Ramos (cell line): ENCODE results near the gene EYS.

Experiments
- in situ Hi-C: fragments of 300-500 bp; cut with MboI; formaldehyde crosslinking; loops from one replicate; pipeline ENCODE4 v1.14.3; 2022; ENCODE audit warnings: low sequenced_read_pairs; ENCODE audit not compliant: unreplicated experiment

Gene EYS

DNA sequence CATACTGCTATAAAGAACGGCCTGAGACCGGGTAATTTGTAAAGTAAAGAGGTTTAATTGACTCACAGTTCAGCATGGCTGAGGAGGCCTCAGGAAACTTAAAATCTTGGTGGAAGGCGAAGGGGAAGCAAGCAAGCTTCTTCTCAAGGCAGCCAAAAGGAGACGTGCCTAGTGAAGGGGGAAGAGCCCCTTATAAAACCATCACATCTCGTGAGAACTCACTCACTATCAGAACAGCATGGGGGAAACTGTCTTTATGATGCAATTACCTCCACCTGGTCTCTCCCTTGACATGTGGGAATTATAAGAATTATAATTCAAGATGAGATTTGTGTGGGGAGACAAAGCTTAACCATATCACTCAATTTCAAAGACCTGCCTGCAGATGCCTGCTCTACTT lies 447.0 kb downstream of the EYS start:
- in situ Hi-C loops: no loop called here

DNA sequence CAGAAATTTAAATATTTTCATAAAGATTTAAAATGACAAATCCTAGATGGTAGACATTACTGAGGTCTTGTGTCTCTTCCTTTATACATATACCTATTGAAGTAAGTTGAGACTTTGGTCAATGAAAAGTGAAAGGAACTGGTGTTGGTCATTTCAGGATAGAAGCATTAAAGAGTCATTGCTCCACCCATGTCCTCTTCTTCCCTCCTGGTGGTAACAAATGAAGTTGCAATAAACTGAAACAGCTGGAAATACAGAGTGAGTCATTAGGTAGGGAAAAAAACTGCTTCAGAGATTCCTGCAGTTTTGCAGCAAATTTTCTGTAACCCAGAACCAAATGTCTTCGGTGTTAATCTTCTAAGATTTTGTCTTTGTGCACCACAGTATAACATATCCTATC lies 448.0 kb downstream of the EYS start:
- in situ Hi-C loops: no loop called here

DNA sequence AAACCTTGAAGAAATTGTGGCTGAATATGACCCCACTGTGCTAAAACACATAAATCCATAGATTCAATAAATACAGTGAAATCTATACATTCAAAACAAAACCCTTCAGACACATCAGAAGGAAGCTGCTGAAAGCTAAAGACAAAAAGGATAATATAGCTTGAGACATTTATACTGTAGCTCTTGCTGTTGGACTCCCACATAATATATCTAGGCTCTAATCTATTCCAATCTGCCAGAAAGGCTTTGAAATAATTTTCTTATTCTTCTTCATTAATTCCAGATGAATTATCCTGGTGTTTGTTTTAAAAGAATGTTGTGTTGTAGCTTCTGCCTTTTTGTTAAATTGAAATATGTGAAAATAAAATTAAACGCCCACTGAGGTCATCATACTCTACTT lies 454.0 kb downstream of the EYS start:
- in situ Hi-C loops: no loop called here

DNA sequence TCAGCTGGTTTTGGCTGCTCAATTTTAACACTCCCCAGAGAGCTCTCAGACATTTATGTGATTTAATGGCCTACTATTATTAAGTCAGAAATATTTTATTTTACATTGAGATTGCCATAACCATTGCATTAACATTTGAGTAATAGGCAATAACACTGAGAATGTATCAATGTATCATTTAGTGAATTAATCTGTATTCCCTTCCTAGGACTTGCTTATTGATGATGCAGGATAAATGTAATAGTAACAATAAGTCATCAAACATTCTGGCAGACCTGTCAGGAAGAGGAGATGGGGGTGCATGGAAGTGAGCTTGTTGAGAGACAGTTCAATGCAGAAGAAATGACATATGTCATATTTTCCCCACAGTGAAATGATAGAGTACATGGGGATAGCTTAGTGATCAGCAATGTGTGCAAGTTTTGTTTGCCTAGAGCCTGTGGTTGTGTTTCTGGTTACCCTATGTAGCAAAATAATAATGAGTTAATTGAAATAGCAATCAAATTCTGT lies 458.9 kb downstream of the EYS start:
- in situ Hi-C loops: no loop called here

DNA sequence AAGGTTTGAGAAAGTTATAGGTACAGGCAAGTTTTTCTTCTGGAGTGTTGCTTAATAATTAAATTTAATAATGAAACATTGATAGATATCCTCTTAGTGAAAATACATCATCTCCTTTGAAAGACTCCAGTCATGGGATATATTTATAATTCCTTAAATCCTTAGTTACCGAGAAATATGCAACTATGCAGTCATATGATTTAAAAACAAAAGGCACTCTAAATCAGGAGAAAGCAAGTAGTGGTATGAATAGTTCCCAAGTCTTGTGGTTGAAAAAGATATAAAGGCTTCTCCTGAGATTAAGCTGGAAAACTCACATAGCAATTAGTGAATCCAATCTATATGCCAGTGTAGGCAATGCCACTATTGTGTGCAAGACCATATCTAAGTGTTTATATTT lies 475.4 kb downstream of the EYS start:
- in situ Hi-C loops: no loop called here

DNA sequence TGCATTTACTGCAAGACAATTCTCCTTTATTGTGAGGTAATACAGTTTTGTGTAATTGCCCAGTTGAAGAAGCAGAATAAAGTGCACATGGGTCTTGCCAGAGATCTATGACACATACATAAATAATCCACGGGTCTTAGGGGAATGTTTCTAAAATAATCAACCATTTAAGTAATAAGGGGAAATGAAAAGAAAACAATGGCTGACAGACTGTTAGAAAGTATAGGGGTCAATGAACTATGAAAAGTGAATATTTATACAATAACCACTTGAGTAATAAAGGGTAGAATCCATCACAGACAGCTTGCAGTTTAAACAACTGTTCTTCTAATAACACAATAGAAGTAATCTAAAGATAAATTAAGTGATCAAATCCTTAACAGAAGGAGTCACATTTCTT lies 477.2 kb downstream of the EYS start:
- in situ Hi-C loops: no loop called here

DNA sequence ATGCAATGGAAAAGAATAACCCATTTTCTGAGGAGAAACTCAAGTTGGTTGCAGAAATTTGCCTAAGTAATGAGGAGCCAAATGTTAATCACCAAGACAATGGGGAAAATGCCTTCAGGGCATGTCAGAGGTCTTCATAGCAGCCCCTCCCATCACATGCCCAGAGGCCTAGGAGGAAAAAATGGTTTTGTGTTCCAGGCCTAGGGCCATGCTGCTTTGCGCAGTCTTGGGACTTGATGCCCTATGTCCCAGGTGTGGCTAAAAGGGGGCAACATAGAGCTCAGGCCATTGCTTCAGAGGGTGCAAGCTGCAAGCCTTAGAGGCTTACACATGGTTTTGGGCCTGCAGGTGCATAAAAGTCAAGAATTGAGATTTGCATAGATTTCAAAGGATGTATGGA lies 485.9 kb downstream of the EYS start:
- in situ Hi-C loops: no loop called here

DNA sequence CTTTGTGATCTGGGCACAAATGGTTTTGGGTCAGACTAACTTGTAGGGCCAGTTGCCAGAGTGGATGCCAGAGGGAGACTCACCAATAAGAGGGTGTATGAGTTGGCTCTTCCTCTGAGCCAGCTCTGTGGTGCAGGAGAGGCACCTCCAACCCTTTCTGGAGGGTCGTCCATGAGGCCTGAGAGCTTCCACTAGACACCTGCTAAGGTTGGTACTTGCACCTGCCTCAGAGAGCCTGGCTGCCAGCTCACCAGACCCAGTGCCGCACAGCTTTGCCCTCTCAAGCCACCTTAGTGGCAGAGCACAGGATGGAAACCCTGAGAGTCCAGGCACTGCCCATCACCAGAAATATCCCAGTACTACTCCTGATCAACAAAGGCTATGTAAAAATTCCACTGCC lies 504.3 kb downstream of the EYS start:
- in situ Hi-C loops: no loop called here

DNA sequence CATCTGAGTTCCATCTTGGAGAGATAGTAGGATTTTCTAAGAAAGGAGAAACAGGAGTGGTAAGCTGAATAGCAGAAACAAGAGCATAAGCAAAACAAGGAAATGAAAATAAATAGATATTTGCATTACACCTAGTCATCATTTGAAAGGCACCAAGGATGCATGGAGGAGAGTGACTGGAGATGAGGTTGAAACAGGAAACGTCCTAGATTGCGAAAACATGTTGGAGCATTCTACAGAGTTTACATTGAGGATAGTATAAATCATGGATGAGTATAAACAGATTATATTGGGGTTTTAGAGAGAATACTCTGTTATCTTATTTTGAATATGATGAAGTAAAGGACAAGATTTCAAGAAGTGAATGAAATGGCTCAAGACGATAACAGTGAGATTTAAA lies 507.3 kb downstream of the EYS start:
- in situ Hi-C loops: no loop called here

DNA sequence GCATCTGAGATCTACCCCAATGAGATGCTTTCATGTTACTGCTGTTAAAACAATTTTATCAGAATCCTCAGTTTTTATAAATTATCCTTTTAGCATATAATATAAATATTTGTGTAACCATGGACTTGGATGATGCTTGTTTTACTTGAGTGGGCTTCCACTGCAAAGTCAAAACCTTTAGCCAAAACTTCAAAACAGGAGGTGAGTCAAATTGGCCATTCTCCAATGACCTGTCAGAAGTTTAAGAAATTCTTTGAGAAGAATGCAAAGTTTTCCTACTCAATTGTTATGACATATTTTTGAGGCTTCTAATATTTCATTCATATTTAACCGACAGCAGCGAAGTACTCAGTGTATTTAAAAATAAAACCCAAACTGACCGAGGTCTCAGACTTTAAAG lies 507.9 kb downstream of the EYS start:
- in situ Hi-C loops: no loop called here

DNA sequence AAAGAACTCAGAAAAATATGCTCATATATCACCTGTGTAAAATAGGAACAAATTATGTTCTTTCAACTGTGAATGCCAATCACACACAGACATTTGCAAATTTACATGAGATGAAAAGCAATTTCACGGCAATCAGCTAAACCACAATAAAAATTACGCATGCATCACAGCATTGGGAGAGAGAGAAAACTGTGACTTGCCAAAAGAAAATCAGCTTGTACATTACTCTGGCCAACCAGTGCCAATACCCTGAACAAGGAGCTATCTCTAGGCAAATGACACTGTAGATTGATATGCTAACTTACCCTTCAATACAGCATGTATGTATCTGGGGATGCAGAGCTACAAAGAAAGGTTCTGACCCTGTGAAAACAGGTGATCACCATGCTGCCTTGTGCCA lies 515.6 kb downstream of the EYS start:
- in situ Hi-C loops: no loop called here

DNA sequence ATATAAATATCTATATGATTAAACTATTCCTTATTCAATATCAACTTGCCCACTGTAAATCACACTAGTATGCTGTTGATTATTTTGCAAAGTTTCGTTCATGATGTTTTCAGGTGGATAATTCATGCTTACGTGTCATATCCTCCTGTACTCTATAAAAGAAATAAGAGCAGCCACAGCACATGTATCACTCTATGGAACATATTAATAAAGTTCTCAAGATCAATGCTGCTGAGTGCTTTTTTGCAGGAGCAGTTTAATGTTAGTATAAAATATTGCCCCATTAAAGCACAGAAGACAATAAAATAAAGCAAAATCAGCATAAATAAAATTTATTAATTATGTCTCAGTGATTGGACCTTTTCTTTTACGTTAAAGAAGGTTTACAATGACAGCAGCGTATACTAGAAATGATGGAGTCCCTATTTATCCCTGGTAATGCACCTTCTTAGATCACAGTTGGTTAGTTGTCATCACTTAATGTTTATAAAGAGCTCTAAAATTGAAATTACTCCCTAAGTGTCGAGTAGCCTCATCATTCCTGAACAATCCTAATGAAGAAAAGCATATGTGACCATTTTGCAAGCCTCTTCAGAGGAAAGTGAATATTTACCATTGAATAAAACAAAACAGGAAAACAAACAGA lies 517.7 kb downstream of the EYS start:
- in situ Hi-C loops: no loop called here

DNA sequence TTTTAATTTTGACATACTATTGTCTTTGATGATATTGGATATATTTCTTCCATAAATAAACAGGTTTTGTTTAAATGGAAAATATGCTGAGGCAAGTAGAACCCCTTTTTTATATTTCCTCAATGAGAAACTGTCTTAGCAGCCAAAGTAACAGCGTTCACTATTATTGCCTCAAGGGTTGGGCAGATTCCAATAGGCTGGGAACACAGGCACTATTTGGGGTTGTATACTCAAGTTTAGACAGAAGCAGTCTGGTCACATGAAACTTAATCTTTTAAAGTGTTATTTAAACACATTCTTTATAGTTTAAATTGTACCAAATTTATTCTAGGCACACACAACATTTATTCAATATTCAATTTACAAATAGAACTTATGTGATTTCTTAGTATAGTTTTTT lies 520.2 kb downstream of the EYS start:
- in situ Hi-C loops: no loop called here

DNA sequence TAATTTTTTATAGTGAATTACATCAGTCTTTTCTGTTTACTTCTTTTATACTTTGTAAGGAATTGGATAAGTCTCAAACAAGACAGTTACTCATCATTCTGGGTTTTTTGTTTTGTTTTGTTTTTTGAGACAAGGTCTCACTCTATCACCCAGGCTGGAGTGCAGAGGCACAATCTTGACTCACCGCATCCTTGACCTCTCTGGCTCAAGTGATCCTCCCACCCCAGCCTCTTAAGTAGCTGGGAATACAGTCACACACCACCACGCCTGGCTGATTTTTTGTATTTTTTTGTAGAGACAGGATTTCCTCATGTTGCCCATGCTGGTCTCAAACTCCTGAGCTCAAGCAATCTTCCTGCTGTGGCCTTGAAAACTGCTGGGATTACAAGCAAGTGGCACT lies 524.3 kb downstream of the EYS start:
- in situ Hi-C loops: no loop called here

DNA sequence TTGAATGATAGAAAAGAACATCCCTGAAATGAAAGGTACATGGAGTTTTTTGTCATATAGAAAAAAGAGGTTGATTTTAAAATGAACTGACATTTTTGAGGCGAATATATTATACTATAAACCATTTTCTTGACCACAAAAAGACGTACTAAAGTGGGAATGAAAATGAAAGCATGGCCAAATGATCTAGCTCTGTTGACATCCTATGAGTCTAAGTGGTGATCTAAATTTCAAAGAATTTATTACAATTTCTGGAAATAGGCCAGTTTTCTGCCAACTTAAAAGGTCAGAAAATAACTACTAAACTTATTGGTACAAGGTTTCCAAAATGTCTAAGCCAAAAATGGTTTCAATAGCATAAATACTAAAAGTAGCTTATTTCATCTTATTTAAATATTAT lies 536.8 kb downstream of the EYS start:
- in situ Hi-C loops: no loop called here

DNA sequence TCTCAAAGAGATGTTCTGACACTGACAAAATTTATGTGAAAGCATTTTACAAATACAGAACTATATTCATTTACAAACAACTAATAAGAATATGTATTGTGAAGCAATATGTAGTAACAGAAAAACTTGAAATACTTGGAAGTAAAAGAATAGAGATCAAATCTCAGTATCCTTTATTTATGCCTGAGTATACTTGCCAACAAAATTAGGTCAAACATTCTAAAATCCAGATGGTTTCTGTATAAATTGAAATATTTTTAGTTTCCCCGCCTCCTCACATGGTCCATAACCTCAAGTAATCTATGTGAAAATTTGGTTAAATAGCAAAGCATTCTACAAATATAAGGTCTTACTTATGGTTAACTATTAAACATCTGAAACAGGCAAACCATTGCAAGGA lies 545.4 kb downstream of the EYS start:
- in situ Hi-C loops: no loop called here

DNA sequence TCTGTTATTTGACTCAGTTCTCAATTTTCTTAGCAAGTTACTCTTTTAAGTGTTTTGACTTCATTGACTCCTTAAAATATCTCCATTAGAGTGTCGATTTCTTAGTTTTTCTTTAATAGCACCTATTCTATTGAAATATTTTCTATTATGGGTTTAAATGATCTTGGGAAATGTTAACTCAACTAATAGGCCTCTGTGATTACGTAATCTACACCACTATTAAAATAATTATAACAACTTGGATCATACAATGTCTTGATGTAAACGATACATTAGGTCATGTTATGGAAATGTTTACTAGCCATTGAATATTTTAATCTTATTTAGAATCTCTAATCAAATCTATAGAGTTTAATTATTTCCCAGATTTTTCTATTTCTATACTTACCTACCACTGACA lies 550.0 kb downstream of the EYS start:
- in situ Hi-C loops: no loop called here

DNA sequence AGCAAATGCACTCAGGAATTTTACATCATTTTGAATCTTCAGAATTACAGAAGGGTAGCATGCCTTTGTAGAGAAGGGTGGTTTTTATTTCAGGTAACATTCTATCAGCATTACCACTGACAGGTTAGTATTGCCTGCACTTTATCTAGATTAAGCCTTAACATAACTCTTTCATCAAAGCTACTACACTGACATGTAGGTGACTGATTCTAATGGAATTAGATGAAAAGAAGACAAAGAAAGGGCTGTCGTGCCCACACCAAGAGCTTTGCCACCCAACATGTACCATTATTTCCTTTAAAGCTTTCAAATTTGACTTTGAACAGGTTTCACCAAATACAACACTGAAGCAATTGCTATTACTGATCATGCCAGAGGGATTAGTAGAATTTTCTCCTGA lies 551.9 kb downstream of the EYS start:
- in situ Hi-C loops: no loop called here

DNA sequence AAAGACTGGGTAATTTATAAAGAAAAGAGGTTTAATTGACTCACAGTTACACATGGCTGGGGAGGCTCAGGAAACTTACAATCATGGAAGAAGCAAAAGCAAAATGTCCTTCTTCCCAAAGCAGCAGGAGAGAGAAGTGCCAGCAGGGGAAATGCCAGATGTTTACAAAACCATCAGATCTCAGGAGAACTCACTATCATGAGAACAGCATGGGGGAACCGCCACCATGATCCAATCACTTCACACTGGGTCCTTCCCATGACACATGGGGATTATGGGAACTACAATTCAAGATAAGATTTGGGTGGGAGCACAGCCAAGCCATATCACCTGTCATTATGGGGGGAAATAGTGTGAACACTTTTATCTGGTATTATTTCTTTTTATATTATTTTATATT lies 557.2 kb downstream of the EYS start:
- in situ Hi-C loops: no loop called here

DNA sequence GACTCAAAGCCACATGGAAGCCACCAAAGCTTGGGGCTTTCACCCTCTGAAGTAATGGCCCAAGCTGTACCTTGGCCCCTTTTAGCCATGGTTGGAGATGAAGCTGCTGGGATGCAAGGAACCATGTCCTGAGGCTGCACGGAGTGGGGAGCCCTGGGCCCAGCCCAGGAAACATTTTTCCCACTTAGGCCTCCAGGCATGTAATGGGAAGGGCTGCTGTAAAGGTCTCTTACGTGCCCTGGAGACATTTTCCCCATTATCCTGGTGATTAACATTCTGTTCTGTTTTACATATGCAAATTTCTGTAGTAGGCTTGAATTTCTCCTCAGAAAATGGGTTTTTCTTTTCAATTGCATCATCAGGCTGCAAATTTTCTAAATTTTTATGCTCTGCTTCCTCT lies 558.2 kb downstream of the EYS start:
- in situ Hi-C loops: no loop called here

DNA sequence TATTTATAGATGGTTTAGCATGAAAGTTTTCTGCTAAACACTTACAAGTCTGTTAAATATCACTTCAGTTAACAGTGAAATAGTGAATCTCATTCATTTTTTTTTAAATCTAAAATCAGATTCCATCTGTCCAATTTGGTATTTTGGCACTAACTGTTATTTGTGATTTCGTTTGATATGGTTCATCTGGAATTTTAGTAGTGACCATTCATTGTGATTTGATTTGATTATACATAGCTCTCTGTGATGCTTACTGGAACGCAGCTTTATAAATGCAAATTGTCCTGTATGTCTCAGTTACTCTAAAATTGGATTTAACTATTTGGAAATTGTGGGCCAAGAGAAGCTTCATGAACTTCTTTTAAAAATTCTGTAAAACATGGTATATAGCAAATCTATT lies 571.5 kb downstream of the EYS start:
- in situ Hi-C loops: no loop called here

DNA sequence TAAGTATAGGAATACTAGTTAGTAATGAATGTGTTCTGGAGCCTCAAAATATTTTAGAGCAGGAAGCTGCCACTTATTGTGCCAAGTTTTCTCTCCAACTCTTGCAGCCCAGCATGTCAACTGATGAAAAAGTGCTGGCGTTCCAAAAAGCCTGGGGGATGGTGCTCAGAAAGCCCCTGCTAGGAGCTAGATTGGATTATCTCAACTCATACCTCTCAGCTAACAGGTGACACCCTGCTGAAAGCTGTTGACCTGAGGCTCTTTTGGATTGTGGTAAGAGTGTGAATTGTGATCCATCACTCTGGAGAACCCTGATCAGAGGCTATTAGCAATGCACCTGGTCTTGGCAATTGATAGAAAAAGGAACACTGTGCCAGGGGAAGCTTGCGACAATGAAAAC lies 580.4 kb downstream of the EYS start:
- in situ Hi-C loops: no loop called here

DNA sequence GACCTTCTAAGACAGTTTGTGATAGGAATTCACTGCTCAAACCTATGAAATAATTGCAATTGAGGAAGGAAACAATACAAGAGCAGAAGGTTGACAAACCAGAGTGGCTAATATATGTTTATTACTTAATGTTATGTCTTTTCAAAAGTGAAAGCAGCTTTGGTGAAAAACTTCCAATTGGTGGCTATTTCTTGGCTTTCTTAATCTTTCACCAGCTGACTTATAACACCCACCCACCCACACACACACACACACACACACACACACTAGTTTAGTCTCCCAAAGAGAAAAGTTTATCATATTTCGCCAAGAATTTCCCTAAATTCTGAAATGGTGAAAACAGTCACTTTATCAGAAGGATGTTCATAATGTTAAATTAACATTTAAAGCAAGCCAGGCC lies 583.5 kb downstream of the EYS start:
- in situ Hi-C loops: no loop called here
